ENCODE results near the gene MEPCE. TPM values are rescaled to one million over a fixed set of nuclear protein-coding genes. Genes with fewer than 3 reads are reported as not detected.

The MEPCE gene
- total and polyA plus RNA-seq, 9 of the 15 experiments (the other 6 are each of a cell fraction or from before 2014, with no cell fraction given), result 10.9 to 76.3 (median 44.1) TPM

DNA sequence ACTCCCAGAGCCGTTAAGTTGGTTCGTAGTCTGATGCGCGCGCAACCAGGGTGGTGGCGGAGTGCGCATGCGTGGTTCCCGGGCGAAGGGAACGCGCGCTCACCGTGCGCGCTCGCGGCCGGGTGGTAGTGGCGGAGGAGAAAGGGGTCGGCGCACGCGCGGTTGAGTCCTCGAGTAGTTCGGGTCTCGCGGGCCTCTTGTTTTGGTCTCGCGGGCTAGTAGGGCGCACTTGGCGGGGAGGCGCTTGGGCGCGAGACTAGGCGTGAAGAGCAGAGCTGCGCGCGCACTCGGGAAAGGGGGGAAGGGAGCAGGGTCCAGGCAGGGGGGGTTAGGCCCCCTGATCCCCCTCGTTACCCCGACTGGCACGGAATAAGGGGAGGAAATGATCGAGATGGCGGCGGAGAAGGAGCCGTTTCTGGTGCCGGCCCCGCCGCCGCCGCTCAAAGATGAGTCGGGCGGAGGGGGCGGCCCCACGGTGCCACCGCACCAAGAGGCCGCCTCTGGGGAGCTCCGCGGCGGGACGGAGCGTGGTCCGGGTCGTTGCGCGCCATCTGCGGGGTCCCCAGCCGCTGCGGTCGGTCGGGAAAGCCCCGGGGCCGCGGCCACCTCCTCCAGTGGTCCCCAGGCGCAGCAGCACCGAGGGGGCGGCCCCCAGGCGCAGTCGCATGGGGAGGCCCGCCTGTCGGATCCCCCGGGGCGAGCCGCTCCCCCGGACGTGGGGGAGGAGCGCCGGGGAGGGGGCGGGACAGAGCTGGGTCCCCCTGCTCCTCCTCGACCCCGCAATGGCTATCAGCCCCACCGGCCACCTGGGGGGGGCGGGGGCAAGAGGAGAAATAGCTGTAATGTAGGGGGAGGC, at the start of gene MEPCE (continued):
- TF ChIP-seq HMGN3 (IDR thresholded peaks at IDR 0.05; ENCODE audit: borderline replicate concordance, extremely low read depth, insufficient read length, low read depth, low read length), result peak; percentile 63
- no peak for TF ChIP-seq ZSCAN32 (CRISPR knock-in tag; IDR thresholded peaks at IDR 0.05)
- peak; percentile 38 for TF ChIP-seq RBBP5 (IDR thresholded peaks at IDR 0.05; ENCODE audit: borderline replicate concordance, insufficient read depth, low read length, poor library complexity, severe bottlenecking)
- peak; percentile 97 for TF ChIP-seq ZBTB7A (IDR thresholded peaks at IDR 0.05; ENCODE audit: borderline replicate concordance, control insufficient read depth, low read depth, low read length)
- peak; percentile 94 to 95; a peak in 3 of 4 replicates for TF ChIP-seq NRF1 (conservative IDR thresholded peaks at IDR 0.05 in 1 of 2, IDR thresholded peaks at IDR 0.05 in 1 of 2)
- peak; percentile 63; the same call in 1 of the 2 replicates for TF ChIP-seq KLF16 (IDR thresholded peaks at IDR 0.05)
- no peak for TF ChIP-seq ZNF121 (CRISPR knock-in tag; conservative IDR thresholded peaks at IDR 0.05)
- TF ChIP-seq OTX1 (CRISPR knock-in tag; IDR thresholded peaks at IDR 0.05), result no peak; the same call in 1 of the 2 replicates
- TF ChIP-seq, protein P1, sequence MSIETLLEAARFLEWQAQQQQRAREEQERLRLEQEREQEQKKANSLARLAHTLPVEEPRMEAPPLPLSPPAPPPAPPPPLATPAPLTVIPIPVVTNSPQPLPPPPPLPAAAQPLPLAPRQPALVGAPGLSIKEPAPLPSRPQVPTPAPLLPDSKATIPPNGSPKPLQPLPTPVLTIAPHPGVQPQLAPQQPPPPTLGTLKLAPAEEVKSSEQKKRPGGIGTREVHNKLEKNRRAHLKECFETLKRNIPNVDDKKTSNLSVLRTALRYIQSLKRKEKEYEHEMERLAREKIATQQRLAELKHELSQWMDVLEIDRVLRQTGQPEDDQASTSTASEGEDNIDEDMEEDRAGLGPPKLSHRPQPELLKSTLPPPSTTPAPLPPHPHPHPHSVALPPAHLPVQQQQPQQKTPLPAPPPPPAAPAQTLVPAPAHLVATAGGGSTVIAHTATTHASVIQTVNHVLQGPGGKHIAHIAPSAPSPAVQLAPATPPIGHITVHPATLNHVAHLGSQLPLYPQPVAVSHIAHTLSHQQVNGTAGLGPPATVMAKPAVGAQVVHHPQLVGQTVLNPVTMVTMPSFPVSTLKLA (conservative IDR thresholded peaks at IDR 0.05), result peak; percentile 23 to 69; a peak in 2 of 4 replicates
- peak; percentile 82; the same call in 1 of the 2 replicates for TF ChIP-seq PHB (CRISPR knock-in tag; IDR thresholded peaks at IDR 0.05)
- TF ChIP-seq, protein P2, sequence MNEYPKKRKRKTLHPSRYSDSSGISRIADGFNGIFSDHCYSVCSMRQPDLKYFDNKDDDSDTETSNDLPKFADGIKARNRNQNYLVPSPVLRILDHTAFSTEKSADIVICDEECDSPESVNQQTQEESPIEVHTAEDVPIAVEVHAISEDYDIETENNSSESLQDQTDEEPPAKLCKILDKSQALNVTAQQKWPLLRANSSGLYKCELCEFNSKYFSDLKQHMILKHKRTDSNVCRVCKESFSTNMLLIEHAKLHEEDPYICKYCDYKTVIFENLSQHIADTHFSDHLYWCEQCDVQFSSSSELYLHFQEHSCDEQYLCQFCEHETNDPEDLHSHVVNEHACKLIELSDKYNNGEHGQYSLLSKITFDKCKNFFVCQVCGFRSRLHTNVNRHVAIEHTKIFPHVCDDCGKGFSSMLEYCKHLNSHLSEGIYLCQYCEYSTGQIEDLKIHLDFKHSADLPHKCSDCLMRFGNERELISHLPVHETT (CRISPR knock-in tag; conservative IDR thresholded peaks at IDR 0.05 in 1 of 2, IDR thresholded peaks at IDR 0.05 in 1 of 2), result peak in 1 of 2 experiments; percentile 37; a peak in 1 of 4 replicates
- TF ChIP-seq HMG20B (CRISPR knock-in tag; IDR thresholded peaks at IDR 0.05), result no peak
- no peak for TF ChIP-seq ESRRB (CRISPR knock-in tag; IDR thresholded peaks at IDR 0.05; ENCODE audit: borderline replicate concordance)
- TF ChIP-seq ADNP (tag; IDR thresholded peaks at IDR 0.05), result no peak
- TF ChIP-seq SMAD4 (CRISPR knock-in tag; conservative IDR thresholded peaks at IDR 0.05), result peak; percentile 46
- no peak for TF ChIP-seq SPI1 (IDR thresholded peaks at IDR 0.05; ENCODE audit: borderline replicate concordance, low read depth, low read length)
- TF ChIP-seq, protein P3, sequence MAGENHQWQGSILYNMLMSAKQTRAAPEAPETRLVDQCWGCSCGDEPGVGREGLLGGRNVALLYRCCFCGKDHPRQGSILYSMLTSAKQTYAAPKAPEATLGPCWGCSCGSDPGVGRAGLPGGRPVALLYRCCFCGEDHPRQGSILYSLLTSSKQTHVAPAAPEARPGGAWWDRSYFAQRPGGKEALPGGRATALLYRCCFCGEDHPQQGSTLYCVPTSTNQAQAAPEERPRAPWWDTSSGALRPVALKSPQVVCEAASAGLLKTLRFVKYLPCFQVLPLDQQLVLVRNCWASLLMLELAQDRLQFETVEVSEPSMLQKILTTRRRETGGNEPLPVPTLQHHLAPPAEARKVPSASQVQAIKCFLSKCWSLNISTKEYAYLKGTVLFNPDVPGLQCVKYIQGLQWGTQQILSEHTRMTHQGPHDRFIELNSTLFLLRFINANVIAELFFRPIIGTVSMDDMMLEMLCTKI (IDR thresholded peaks at IDR 0.05; ENCODE audit: partially characterized antibody), result no peak
- no peak for TF ChIP-seq ZNF354B (CRISPR knock-in tag; IDR thresholded peaks at IDR 0.05)
- TF ChIP-seq, protein P4, sequence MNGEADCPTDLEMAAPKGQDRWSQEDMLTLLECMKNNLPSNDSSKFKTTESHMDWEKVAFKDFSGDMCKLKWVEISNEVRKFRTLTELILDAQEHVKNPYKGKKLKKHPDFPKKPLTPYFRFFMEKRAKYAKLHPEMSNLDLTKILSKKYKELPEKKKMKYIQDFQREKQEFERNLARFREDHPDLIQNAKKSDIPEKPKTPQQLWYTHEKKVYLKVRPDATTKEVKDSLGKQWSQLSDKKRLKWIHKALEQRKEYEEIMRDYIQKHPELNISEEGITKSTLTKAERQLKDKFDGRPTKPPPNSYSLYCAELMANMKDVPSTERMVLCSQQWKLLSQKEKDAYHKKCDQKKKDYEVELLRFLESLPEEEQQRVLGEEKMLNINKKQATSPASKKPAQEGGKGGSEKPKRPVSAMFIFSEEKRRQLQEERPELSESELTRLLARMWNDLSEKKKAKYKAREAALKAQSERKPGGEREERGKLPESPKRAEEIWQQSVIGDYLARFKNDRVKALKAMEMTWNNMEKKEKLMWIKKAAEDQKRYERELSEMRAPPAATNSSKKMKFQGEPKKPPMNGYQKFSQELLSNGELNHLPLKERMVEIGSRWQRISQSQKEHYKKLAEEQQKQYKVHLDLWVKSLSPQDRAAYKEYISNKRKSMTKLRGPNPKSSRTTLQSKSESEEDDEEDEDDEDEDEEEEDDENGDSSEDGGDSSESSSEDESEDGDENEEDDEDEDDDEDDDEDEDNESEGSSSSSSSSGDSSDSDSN (IDR thresholded peaks at IDR 0.05; ENCODE audit: borderline replicate concordance in 1 of 2, low read depth in 2 of 2, low read length in 2 of 2), result no peak
- no peak for TF ChIP-seq ZNF696 (CRISPR knock-in tag; conservative IDR thresholded peaks at IDR 0.05)
